Gastroesophageal sphincter (tissue), 4 donors: ENCODE measurements around the gene EPHA7. TPM values are rescaled to one million over a fixed set of nuclear protein-coding genes. Genes with fewer than 3 reads are reported as not detected.

Source experiments
- ATAC-seq: fragments of 150-250 bp; one replicate; pipeline ENCODE4 v1.9.1; 2016; ENCODE audit warnings: mild to moderate bottlenecking, moderate library complexity
- H3K27ac ChIP-seq, 4 donors: fragments of 200-600 bp; sonication (generic) in 3 of 4; 1 replicate in 3 of 4; 2 replicates in 1 of 4; pipeline ENCODE4 v1.5.1; 2016 to 2019
- H3K27me3 ChIP-seq: fragments of 200-600 bp; sonication (generic); one replicate; pipeline ENCODE4 v1.5.1; 2019
- H3K36me3 ChIP-seq, 2 donors: fragments of 200-600 bp; sonication (generic); one replicate each; pipeline ENCODE4 v1.5.1; 2019; ENCODE audit warnings: control low read depth in 1 of 2
- H3K4me1 ChIP-seq, 3 donors: fragments of 200-600 bp; sonication (generic); 1 replicate in 2 of 3; 2 replicates in 1 of 3; pipeline ENCODE4 v1.5.1; 2016 to 2019; ENCODE audit warnings: control low read depth in 2 of 3
- H3K4me3 ChIP-seq, 2 donors: fragments of 200-600 bp; sonication (generic); one replicate each; pipeline ENCODE4 v1.5.1; 2019; ENCODE audit warnings: mild to moderate bottlenecking in 1 of 2, moderate library complexity in 1 of 2
- H3K9me3 ChIP-seq, 3 donors: fragments of 200-600 bp; sonication (generic); one replicate each; pipeline ENCODE4 v1.5.1; 2017 to 2019; ENCODE audit warnings: control low read depth in 2 of 3
- CTCF ChIP-seq, 4 experiments: fragments of 200-600 bp in 2 of 4; fragments of 450-650 bp in 2 of 4; sonication (generic) in 1 of 4; IDR thresholded peaks; one replicate each; pipeline ENCODE4 v1.5.1; 2017 to 2019; ENCODE audit warnings: antibody characterized with exemption in 4 of 4, mild to moderate bottlenecking in 2 of 4, moderate library complexity in 2 of 4
- EP300 ChIP-seq: sonication (generic); formaldehyde crosslinking; IDR thresholded peaks from one replicate; pipeline ENCODE4 v1.6.1; 2017; ENCODE audit warnings: antibody characterized with exemption, mild to moderate bottlenecking
- POLR2A ChIP-seq, 2 donors: fragments of 450-650 bp; IDR thresholded peaks; one replicate each; pipeline ENCODE4 v1.6.1; 2017; ENCODE audit warnings: antibody characterized with exemption in 2 of 2, mild to moderate bottlenecking in 2 of 2, moderate library complexity in 1 of 2
- POLR2AphosphoS5 ChIP-seq: sonication (generic); formaldehyde crosslinking; IDR thresholded peaks from one replicate; pipeline ENCODE4 v1.6.1; 2017; ENCODE audit warnings: antibody characterized with exemption
- WGBS, 2 donors: methylation state at CpG; one replicate each; pipeline ENCODE4 v1.1.5; 2018; ENCODE audit warnings: low coverage in 1 of 2; 5-methylcytosine and 5-hydroxymethylcytosine counted together
- total RNA-seq, 4 donors: library from RNA; depleted of rRNA; stranded (reverse); fragments of >200 nt; gene quantifications; one replicate each; pipeline ENCODE4 v1.1.0, GENCODE V29; 2016

Gene EPHA7
- total RNA-seq, 4 donors from 2014 or later, result 71.6 to 210 (median 175) TPM

- Histone ChIP-seq H3K27ac (no peak overlapping the region), H3K4me3 (no peak overlapping the region), H3K36me3 (peaks cover 0 to 18% of the 10 kb centered on the region in 2 donors), H3K9me3 (no peaks in the 10 kb centered on the region), H3K27me3 (no peaks in the 10 kb centered on the region), H3K4me1 (peaks cover 0 to 1% (median 0%) of the 10 kb centered on the region in 3 donors)
- ATAC-seq, result no peak
- TF ChIP-seq POLR2A (IDR thresholded peaks at IDR 0.05) (no peak), CTCF (IDR thresholded peaks at IDR 0.05) (no peak), POLR2AphosphoS5 (no peak), EP300 (no peak)
- 87 to 89% methylated on average over 2 to 7 of the region's 7 CpGs for WGBS, 2 donors
These were observed 52.9 kb downstream of the EPHA7 start for GRCh38 chr6:93366506-93366905.

GRCh38 chr6:93365445-93365844 lies 53.9 kb downstream of the EPHA7 start:
- TF ChIP-seq POLR2A (IDR thresholded peaks at IDR 0.05) (no peak), EP300 (no peak), POLR2AphosphoS5 (no peak), CTCF (IDR thresholded peaks at IDR 0.05) (no peak)

DNA sequence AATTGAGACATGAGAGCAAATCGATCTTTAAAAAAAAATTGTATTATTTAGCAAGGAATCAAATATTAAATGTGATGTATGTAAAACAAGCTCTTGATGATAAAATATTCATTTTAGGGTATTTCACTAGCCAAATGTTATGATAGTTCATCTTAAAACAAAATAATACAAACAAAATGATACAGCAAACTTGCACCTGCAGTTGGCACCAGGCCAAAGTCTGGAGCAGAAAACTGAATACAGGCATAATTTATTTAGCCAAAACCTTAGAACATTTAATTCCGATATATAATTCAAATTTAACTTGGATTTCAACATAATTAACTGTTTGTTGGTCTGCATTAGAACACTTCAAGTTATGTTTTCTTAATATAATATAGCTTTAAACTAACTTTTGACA lies 60.9 kb downstream of the EPHA7 start:
- TF ChIP-seq CTCF (IDR thresholded peaks at IDR 0.05) (no peak), POLR2AphosphoS5 (no peak), POLR2A (IDR thresholded peaks at IDR 0.05) (no peak), EP300 (no peak)
- Histone ChIP-seq H3K27me3 (no peaks in the 10 kb centered on the region), H3K36me3 (peaks cover 5 to 42% of the 10 kb centered on the region in 2 donors), H3K9me3 (no peaks in the 10 kb centered on the region), H3K27ac (no peak overlapping the region), H3K4me3 (no peak overlapping the region), H3K4me1 (peaks cover 0 to 3% (median 0%) of the 10 kb centered on the region in 3 donors)
- no peak for ATAC-seq
- 82 to 89% methylated on average over 2 of the region's 2 CpGs for WGBS, 2 donors

More at GRCh38 chr6:93365445-93365844, 53.9 kb downstream of the EPHA7 start:
- no peak overlapping the region for H3K27ac ChIP-seq
- no peaks in the 10 kb centered on the region for H3K9me3 ChIP-seq
- peaks cover 0 to 18% of the 10 kb centered on the region in 2 donors for H3K36me3 ChIP-seq
- H3K4me1 ChIP-seq, result peaks cover 0 to 3% (median 0%) of the 10 kb centered on the region in 3 donors
- H3K27me3 ChIP-seq, result no peaks in the 10 kb centered on the region
- WGBS, 2 donors, result 63 to 76% methylated on average over 3 of the region's 3 CpGs
- H3K4me3 ChIP-seq, result no peak overlapping the region
- no peak for ATAC-seq

- H3K27me3 ChIP-seq, result no peaks in the 10 kb centered on the region
- no peak for ATAC-seq
- no peaks in the 10 kb centered on the region for H3K9me3 ChIP-seq
- no peak overlapping the region for H3K4me3 ChIP-seq
- WGBS, 2 donors, result 100% methylated on average over 1 of the region's 1 CpG
- H3K27ac ChIP-seq, result no peak overlapping the region
- H3K36me3 ChIP-seq, result peaks cover 5 to 36% of the 10 kb centered on the region in 2 donors
- H3K4me1 ChIP-seq, result no peaks in the 10 kb centered on the region
- TF ChIP-seq EP300 (no peak), POLR2A (IDR thresholded peaks at IDR 0.05) (no peak), CTCF (IDR thresholded peaks at IDR 0.05) (no peak), POLR2AphosphoS5 (no peak)
These were observed 66.8 kb downstream of the EPHA7 start for GRCh38 chr6:93352604-93353003.

GRCh38 chr6:93351222-93351621 lies 68.1 kb downstream of the EPHA7 start:
- Histone ChIP-seq H3K36me3 (peaks cover 0 to 22% of the 10 kb centered on the region in 2 donors), H3K9me3 (no peaks in the 10 kb centered on the region), H3K27ac (no peak overlapping the region), H3K27me3 (no peaks in the 10 kb centered on the region), H3K4me1 (no peaks in the 10 kb centered on the region), H3K4me3 (no peak overlapping the region)
- ATAC-seq, result no peak
- TF ChIP-seq CTCF (IDR thresholded peaks at IDR 0.05) (no peak), POLR2AphosphoS5 (no peak), EP300 (no peak), POLR2A (IDR thresholded peaks at IDR 0.05) (no peak)
- WGBS, 2 donors, result 77 to 79% methylated on average over 2 to 3 of the region's 3 CpGs
